NCI-H1930 (cell line): ENCODE data around the gene HLA-DPA1.
A peak's percentile ranks its signal among the peaks of the same experiment; 100 is the strongest.

Experiments
- DNase-seq, 2 experiments: peaks; one replicate each; lab custom pipeline; 2025; lab: John Stamatoyannopoulos, UW

HLA-DPA1 gene

DNA sequence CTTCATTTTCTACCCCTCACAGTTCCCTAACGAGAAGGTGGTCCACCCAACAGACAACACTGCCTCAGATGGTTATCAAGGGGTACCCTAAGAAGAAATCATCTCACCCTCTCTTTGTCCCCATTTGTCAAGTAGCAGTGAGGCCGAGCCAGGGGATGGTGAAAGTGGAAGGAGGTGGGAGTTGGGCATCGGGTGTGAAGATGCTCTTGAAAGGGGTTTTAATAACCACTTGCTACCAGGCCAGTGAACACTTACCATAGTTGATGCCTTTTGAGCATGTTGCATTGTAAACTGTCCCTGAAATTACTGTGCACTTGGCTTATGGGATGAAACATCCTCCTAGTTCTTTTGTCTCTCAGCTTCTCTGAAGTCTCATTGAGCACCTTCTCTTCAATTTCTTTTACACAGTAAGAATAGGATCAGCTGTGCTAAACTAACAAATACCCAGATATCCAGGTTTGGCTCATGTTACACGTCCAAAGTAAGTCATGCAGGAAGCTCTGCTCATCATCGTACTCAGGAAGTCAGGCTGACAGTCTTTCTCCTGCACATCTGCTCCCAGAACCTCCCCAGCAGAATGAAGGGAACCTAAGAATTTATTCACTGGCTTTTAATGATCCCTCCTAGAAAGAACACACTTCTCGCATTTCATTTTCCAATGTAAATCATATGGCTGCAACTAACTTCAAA lies 15.6 kb upstream of the HLA-DPA1 start:
- DNase-seq: no peak

DNA sequence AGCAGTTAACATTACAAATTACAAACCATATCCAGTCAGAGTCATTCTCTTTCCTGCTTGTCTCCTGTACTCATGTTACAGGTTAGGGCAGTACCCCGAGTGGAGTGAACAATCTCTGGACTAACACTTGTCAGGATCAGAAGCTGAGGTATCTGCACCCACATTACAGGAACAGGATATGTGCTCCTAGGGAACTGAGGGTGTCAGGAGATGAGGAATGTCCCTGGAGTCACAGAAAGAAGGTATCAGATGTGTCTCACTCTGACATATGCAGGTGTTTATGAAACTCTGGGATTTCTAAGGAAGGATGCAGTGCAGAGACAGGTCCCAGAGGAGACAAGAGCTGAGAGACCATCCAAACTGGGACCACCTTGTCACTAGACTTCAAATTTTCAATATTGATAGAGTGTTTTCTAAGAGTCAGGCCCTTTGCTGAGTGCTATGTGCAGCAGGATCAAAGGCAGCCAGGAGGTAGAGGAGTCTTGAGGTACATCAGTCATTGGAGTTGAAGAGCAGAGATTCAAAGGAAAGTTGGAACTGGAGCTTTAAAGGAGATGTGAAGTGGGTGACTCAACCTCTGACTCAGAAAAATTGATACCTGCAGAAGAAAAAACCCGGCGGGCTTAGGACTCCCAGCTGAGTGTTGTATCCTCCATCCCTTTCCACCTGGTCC lies 14.9 kb upstream of the HLA-DPA1 start:
- no peak for DNase-seq

DNA sequence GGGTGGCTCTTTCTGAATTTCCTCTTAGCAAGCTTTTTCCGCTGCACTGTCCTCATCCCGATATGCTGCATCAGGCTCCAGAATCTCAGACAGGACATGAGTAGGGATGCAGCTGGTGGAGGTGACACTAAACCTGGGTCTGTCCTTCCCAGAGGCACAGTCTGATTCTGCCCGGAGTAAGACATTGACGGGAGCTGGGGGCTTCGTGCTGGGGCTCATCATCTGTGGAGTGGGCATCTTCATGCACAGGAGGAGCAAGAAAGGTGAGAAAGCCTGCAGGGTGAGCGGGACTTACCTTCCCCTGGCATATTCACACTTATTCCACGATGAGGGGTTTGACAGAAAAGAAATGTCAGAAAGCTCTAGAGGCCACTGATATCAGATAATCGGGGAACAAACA lies 12.2 kb upstream of the HLA-DPA1 start:
- no peak for DNase-seq

DNA sequence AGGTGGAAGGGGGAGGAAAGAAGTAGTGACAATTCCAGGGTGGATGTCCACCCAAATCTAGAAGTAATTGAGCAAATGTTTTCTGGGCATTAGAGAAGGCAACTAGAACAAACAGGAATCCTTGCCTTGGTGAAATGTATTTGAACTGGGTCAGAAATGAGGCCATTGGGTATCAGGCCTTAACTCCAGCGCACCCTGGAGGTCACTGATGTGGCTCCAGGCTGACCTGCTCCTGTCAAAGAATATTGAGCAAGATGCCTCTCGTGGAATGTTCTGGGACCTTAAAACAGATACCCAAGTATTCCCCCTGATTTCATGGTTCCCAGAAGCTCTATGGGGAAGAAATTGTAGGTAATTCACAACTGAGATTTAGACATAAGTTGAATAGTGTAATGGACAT lies 9.3 kb upstream of the HLA-DPA1 start:
- DNase-seq: peak in 1 of 2 experiments; percentile 64

DNA sequence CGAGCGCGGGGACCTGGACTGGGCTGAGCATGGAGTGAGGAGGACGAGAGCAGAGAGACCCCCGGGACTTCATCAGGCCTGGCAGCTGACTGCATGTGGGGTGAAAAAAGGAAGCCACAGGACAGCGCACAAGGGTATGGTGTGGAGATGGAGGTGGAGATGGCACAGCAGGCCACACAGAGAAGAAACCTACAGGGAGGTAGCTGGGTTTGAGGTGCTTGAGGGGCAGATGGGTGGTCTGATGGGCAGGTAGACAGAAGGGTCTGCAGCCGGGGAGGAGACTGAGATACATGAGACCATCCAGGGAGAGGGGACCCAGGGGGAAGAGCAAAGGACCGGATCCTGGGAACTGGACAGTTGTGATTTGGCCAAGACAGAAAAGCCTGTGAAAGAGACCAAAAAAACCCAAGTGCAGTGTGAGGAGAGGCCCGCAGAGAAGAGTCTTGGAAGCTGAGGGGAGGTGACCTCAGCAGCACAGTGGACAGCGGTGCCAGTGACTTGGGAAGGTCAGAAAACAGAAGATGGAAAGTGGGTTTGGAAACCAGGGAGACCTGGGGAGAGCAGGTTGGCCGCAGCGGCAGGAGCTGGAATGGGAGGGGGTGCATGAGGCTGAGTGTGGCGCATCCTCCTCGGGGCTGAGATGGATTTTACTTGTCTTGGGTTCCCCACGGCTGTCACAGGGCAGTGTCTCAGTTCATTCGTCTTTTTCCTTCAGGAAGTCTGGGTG lies 7.8 kb upstream of the HLA-DPA1 start:
- no peak for DNase-seq

DNA sequence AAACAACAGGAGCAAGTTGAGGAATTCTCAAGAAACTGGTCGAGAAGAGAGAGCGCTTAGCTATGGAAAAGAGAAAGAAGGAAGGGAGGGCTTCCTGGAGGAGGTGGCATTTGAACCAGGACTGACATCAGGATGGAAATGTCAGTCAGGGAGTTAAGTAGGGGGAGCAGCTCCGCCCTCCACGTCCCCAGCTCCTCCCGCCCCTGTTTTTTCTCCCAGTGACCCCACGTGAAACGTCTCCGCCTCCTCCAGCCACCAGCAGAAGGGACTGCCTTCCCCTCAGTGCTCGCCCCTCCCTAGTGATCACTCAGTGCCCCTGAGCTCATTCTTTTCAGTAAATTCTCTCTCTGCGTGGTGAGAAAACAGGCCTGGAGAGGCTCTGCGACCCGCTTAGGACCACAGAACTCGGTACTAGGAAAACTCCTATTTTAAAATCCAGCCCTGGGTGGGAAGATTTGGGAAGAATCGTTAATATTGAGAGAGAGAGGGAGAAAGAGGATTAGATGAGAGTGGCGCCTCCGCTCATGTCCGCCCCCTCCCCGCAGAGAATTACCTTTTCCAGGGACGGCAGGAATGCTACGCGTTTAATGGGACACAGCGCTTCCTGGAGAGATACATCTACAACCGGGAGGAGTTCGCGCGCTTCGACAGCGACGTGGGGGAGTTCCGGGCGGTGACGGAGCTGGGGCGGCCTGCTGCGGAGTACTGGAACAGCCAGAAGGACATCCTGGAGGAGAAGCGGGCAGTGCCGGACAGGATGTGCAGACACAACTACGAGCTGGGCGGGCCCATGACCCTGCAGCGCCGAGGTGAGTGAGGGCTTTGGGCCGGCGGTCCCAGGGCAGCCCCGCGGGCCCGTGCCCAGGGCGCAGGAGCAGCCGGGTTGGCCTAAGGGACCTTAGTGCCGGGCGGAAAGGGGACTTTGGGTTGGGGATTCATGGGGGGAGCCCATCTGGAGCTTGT lies 7.0 kb upstream of the HLA-DPA1 start:
- no peak for DNase-seq

DNA sequence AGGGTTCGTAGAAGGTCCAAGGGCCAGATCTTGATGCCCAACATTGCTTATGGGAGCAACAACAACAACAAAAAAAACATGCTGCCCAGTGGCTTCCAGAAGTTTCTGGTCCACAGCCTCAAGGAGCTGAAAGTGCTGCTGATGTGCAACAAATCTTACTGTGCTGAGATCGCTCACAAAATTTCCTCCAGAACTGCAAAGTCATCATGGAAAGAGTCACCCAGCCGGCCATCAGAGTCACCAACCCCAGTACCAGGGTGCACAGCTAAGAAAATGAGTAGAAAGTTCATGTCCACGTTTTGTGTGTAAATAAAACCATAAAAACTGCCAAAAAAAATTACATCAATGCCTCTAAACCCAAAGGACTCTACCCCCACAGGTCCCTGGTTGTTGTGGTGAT lies 6.1 kb upstream of the HLA-DPA1 start:
- DNase-seq: no peak

DNA sequence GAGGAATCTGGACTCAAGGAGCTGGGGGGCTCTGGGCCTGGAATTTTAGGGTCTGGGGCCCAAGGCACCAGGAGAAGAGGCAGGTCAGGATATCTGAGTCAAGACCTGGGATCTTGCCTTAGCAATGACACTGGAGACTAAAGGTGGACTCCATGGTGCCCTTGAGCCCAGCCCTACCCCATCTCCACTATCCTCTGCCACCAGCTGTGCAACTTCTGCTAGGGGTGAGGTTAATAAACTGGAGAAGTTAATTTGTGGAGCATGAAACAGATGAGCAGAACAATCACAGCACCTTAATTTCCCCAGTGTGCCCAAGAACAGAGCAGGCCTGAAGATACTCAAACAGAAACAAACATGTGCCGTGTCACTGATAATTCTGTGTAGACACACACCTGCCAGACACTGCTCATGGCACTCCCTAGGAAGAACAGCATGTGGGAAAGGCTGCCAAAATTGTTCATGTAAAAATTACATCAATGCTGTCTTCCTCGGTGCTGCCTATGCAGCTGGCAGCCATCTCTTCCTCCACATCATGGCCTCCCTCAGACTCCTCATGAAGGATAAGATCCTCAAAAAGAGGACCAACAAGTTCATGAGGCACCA lies 5.6 kb upstream of the HLA-DPA1 start:
- DNase-seq: no peak

DNA sequence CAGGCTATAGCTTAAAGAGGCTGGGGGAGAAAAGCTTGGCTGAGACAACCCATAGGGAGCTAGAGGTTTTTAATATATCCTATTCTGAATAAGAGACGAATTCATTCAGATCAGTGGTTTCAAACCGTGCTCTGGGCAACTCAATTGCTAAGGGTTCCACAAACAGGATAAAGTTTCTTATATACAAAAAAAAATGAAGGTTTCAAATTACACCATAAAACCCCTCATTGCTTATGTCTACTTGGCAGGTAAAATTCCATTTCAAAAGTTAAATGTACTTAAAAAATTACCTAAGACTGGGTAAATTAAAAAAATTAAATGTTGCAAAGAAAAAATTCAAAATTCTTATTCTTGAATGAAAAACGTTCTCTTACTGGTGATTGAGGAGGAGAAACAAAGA lies 5.0 kb upstream of the HLA-DPA1 start:
- DNase-seq: no peak

DNA sequence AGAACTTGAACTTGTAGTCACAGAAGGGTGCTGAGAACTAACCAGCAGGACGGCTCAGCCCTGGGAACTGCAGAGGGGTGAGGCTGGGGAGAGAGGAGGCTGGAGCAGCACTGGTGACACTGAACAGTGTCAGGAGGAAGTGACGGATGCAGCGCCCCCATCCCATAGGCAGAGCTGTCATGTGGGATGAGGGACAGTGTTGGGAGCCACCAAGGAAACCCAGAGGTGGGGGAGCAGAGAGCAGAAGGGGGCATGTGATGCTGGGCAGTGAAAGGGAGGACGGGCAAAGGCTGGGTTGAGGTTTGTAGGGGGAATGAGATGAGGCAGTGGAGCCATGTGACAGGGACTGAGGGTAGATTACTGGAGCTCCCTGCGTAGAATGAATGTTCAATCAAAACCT lies 4.5 kb upstream of the HLA-DPA1 start:
- DNase-seq: no peak

DNA sequence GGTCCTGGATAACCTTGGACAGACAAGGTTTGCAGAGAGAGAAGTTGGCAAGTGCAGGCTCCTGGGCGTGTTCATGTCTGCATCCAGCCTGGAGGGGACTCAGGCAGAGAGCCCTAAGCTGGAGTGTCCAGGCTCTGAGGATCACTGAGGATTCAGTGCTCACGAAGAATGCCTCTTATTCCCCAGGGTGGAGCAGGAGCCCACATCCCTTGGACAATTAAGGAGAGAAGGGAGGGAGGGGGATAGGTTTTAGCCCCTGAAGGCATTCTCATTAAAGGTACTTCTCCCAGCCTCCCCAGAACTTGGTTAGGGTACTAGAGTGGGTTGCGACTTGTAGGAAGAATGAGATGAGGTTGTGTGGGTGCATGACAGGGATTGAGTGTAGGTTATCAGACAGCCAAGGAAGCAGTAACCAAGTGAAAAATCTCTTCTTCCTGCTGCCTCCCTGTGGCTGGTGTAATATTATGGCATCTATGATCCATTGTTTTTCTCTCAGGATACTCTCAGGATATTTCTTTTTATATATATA lies 3.0 kb upstream of the HLA-DPA1 start:
- DNase-seq: no peak

DNA sequence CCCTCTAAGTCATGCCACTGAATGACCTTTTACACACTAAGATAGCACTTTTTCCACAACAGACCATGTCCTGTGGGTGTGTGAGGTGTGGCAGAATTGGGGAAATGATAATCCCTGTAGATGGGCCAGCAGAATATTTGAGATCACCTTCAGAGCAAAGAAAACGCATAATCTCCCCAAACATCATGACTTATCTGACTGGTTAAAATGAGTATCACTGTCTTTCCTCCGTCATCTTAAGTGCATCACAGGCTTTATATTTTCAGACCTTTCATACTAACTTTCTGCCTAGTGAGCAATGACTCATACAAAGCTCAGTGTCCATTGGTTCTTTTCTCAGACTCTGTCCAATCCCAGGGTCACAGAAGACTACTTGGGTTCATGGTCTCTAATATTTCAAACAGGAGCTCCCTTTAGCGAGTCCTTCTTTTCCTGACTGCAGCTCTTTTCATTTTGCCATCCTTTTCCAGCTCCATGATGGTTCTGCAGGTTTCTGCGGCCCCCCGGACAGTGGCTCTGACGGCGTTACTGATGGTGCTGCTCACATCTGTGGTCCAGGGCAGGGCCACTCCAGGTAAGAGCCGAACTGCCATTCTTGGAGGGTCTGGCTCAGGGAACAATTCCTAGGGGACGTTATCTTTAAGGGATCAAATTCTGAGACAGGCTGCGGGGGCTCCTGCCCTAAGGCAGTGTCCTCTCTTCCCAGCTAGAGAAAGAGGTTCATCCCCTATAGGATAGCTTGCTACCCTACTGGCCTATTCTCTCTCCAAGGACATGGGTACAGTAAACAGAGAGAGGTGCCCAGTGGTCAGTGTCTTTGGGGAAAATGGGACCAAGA lies 2.3 kb upstream of the HLA-DPA1 start, which contains the start of gene HLA-DPB1:
Gene HLA-DPB1, plus strand, starts transcription at position 423 of the 838 bp plus-strand sequence. Its CDS starts 52 bp downstream, at position 475.
- peak in 1 of 2 experiments; percentile 43 for DNase-seq

DNA sequence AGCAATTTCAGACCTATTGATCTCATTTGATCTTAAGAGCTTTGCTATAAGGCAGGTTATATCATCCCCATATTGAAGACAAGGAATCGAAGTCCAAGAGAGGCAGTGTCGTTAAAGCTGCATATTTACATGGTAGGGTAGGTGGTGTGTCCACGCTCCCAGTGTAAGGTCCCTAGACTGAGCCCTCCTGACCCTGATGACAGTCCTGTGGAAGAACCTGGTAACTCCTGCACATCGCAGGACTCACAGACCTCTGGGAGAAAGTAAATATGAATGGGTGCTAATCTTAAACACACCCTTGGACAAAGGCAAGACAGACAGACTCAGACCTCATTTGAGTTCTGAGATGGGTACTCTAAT lies 1.7 kb upstream of the HLA-DPA1 start:
- DNase-seq: no peak

DNA sequence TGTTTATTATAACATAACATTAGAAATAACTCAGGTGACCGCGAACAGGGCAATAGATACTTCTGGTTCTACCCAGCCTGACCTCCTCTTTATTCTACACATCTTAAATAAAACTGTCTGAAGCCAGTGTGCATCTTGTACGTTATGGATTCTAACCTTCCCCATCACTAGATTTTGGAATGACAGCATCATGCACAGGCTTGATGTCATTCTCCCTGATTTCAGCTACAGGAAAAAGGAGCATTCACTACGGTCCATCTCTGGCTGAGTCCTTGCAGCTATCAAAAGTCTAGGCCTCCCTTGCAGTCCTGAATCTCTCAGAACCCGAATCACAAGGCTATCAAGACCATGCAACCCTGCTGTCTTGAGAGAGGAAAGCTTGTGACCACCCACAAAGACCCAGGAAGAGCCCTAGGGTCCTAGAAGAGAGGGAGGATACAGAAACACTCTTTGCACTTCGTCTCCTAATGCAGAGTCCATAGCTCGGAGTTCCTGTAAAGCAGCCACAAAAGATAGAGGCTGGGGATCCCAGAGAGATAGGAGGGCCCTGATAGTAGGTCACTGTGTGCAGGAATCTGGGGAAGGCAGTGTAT lies 845 bp downstream of the HLA-DPA1 start:
- DNase-seq: no peak

DNA sequence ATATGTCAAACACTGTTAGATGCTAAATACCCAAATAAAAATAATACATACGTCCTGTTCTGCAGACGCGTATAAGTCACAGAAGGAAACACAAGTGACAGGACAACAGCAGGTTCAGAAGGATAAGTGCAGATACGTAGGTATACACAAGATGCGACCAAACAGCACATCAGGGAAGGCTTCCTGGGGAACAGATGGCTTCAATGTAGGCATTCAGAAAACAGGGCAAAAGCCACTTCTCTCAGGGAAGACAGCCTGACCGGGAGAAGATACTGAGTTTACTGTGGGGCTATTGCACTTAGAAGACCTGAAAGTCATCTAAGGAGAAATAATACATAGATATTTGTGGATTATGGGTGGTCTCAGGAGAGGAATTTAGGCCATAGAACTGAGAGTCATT lies 1.9 kb downstream of the HLA-DPA1 start:
- DNase-seq: no peak

DNA sequence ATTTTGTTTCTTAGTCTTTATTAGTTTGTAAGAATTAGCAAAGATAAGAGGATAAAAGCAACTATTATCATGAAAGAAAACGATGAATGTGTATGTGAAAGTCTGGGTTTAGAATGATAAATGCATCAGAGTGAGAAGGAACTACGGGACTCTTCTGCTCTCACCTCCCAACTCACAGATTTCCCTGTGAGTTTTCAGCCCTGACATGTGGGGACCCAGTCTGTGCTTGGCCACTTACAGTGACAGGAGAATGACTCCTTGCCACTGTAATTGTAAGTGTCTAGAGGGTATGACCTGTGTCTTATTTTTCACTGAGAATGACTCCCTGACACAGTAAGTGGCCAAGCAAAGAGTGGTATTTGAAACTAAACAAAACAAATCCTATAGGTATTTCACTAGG lies 2.5 kb downstream of the HLA-DPA1 start:
- DNase-seq: no peak

DNA sequence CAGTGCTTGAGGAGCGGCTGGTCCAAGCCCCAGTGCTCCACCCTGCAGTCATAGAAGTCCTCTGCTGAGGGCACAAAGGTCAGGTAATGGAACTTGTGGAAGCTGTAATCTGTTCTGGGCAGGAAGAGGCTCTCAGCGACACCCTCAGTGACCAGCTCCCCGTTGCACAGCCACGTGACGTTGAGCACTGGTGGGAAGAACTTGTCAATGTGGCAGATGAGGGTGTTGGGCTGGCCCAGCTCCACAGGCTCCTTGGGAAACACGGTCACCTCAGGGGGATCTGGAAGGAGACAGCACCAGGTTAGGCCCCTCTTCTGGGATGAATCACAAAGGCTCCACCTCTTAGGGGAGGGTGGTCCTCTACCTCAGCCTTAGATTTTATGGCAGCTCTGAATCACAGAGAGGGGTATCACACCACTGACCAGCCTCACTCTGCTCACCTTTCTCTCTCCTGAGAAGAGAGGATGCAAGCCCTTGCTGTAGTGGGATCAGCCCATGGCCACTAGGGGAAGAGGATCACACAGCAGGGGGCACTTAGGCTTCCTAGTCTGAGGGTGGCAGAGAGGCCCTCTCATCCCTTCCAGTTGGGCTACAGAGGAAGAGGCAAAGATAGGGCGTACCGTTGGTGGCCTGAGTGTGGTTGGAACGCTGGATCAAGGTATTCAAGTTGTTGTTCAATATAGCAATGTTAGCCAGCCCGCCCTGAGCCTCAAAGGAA lies 4.3 kb downstream of the HLA-DPA1 start:
- no peak for DNase-seq

DNA sequence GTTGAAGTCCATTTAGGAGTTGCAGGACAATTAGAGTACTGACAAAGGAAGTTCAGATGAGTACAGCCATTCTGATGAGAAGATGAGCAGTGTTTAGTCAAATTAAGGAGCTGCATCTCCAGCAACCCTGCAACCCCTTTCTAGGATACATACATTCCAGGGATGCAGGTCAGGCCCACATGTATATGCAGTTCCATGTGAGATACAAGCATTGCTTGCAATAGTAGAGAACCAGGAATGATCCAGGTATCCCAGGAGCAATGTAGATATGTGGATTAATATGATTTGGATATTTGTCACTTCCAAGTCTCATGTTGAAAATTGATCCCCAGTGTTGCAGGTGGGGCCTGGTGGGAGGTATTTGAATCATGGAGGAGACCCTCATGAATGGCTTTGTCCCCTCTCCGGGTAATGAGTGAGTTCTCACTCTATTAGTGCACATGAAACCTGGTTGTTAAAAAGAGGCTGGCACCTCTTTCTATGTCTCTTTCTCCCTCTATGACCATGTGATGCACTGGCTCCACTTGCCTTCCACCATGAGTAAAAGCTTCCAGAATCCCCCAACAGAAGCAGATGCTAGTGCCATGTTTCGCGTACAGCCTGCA lies 6.4 kb downstream of the HLA-DPA1 start:
- no peak for DNase-seq

DNA sequence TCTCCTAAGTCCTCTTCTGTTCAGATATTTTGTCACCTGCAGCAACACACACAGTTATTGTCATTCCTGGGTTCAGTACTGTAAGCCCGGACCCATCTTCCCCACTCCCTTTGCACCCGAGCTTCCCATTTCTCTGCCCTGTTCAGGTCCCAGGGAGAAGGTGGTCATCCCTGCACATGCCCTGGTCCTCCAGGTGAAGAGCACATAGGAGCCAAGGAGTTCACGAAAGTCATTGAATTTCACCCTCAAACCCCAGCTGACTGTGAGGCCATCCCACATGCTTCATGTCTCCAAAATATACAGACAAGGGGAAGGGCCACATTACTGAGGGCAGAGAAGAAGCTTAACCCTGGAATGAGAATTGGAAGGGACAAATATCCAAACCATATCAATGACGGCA lies 8.1 kb downstream of the HLA-DPA1 start:
- DNase-seq: no peak
